Mesendoderm (in vitro differentiated cells): ENCODE results near the gene SOBP.

Experiments
- DNase-seq: peaks from one replicate; pipeline ENCODE4 v3.0.0; 2013
- H2AK5ac ChIP-seq: 2 replicates; pipeline ENCODE4 v1.6.1; 2013; ENCODE audit warnings: low read length, inconsistent platforms
- H2BK120ac ChIP-seq: 2 replicates; pipeline ENCODE4 v1.6.1; 2013; ENCODE audit warnings: low read depth, mild to moderate bottlenecking, low read length, moderate library complexity, mixed read lengths
- H2BK15ac ChIP-seq: replicated peaks from 2 replicates; pipeline ENCODE4 v1.6.1; 2013; ENCODE audit warnings: low read depth, mild to moderate bottlenecking, moderate library complexity
- H2BK5ac ChIP-seq: 2 replicates; pipeline ENCODE4 v1.6.1; 2013; ENCODE audit warnings: low read length, inconsistent platforms
- H3K18ac ChIP-seq: 2 replicates; pipeline ENCODE4 v1.6.1; 2013; ENCODE audit warnings: mild to moderate bottlenecking, low read length, mixed read lengths
- H3K23ac ChIP-seq: one replicate; pipeline ENCODE4 v1.6.1; 2013; ENCODE audit warnings: low read length
- H3K27ac ChIP-seq: 2 replicates; pipeline ENCODE4 v1.5.1; 2013; ENCODE audit warnings: low read depth, mild to moderate bottlenecking, inconsistent platforms, low read length, moderate library complexity
- H3K27me3 ChIP-seq: 2 replicates; pipeline ENCODE4 v1.6.1; 2013; ENCODE audit warnings: low read length, control low read depth, mild to moderate bottlenecking, inconsistent platforms; ENCODE audit not compliant: insufficient read depth, poor library complexity
- H3K36me3 ChIP-seq: 2 replicates; pipeline ENCODE4 v1.6.1; 2013; ENCODE audit warnings: low read length, inconsistent platforms; ENCODE audit not compliant: control insufficient read depth, insufficient read depth
- H3K4ac ChIP-seq: one replicate; pipeline ENCODE4 v1.6.1; 2013; ENCODE audit warnings: low read depth, mild to moderate bottlenecking, low read length, moderate library complexity
- H3K4me1 ChIP-seq: 2 replicates; pipeline ENCODE4 v1.6.1; 2013; ENCODE audit warnings: low read depth, low read length, inconsistent platforms; ENCODE audit not compliant: control insufficient read depth
- H3K4me2 ChIP-seq: 2 replicates; pipeline ENCODE4 v1.6.1; 2013; ENCODE audit warnings: low read length
- H3K4me3 ChIP-seq: 2 replicates; pipeline ENCODE4 v1.5.1; 2013; ENCODE audit warnings: mild to moderate bottlenecking, low read length
- H3K56ac ChIP-seq: one replicate; pipeline ENCODE4 v1.6.1; 2013; ENCODE audit warnings: low read length
- H3K79me1 ChIP-seq: 2 replicates; pipeline ENCODE4 v1.6.1; 2013; ENCODE audit warnings: low read length, inconsistent platforms
- H3K79me2 ChIP-seq: 2 replicates; pipeline ENCODE4 v1.6.1; 2013; ENCODE audit warnings: mild to moderate bottlenecking, low read length; ENCODE audit not compliant: control insufficient read depth, insufficient read depth
- H3K9ac ChIP-seq: 2 replicates; pipeline ENCODE4 v1.6.1; 2013; ENCODE audit warnings: low read length, inconsistent platforms
- H4K5ac ChIP-seq: one replicate; pipeline ENCODE4 v1.6.1; 2013; ENCODE audit warnings: low read length
- H4K8ac ChIP-seq: one replicate; pipeline ENCODE4 v1.6.1; 2013; ENCODE audit warnings: low read depth, mild to moderate bottlenecking, control low read depth, low read length, moderate library complexity
- WGBS: extraction: QIAGEN DNeasy Blood & Tissue Kit; methylation state at CpG from one replicate; pipeline ENCODE4 v1.1.7; 2013; ENCODE audit warnings: low lambda C conversion rate, missing lambda C conversion rate; ENCODE audit not compliant: insufficient coverage; ENCODE audit errors: extremely low coverage; 5-methylcytosine and 5-hydroxymethylcytosine counted together

The SOBP gene

GRCh38 chr6:107560657-107561056 lies 70.7 kb downstream of the SOBP start:
- Histone ChIP-seq H3K9ac (no peak overlapping the region), H2AK5ac (no peak overlapping the region), H3K79me1 (no peaks in the 10 kb centered on the region), H4K8ac (no peak overlapping the region), H3K79me2 (no peaks in the 10 kb centered on the region), H2BK15ac (no peak overlapping the region), H3K27me3 (no peaks in the 10 kb centered on the region), H3K4me2 (no peak overlapping the region), H3K23ac (no peak overlapping the region), H2BK120ac (no peak overlapping the region), H3K4me1 (no peaks in the 10 kb centered on the region), H2BK5ac (no peak overlapping the region), H3K4me3 (no peak overlapping the region), H3K36me3 (no peaks in the 10 kb centered on the region), H3K18ac (no peak overlapping the region), H3K27ac (no peak overlapping the region), H3K4ac (no peak overlapping the region), H3K56ac (no peak overlapping the region), H4K5ac (no peak overlapping the region)
- no CpG with 5 or more reads among the region's 4 CpGs for WGBS
- DNase-seq = peak; percentile 40

DNA sequence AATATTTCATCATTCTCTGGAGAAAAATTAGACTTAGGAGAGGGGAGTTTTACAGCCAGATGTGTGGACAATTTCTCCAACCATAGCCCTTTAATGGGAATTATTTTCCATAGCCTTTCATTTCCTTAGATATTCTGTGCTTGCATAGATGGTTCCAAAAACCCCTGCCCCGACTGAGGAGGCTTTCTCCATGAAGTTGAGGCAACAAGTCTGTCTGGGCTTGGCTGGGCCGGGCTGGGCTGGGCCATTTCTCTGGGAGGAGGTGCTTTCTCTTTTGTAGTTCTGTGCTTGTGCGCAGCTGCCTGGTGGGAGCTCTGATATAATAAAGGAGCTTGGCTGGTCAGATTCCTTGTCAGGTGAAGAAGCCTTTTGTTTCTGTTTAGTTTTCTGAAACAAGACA lies 71.4 kb downstream of the SOBP start:
- Histone ChIP-seq H3K4me2 (no peak overlapping the region), H3K27me3 (no peaks in the 10 kb centered on the region), H2BK5ac (no peak overlapping the region), H3K4me3 (no peak overlapping the region), H3K18ac (no peak overlapping the region), H3K4me1 (no peaks in the 10 kb centered on the region), H3K36me3 (no peaks in the 10 kb centered on the region), H3K79me1 (no peaks in the 10 kb centered on the region), H2BK15ac (no peak overlapping the region), H3K4ac (no peak overlapping the region), H2BK120ac (peak overlapping the region; percentile 23), H3K23ac (no peak overlapping the region), H2AK5ac (no peak overlapping the region), H3K79me2 (no peaks in the 10 kb centered on the region), H3K27ac (no peak overlapping the region), H4K8ac (no peak overlapping the region), H4K5ac (no peak overlapping the region), H3K56ac (no peak overlapping the region), H3K9ac (no peak overlapping the region)
- no peak for DNase-seq
- WGBS = no CpG with 5 or more reads among the region's 3 CpGs

- no peak overlapping the region for H3K27ac ChIP-seq
These were observed 74.0 kb downstream of the SOBP start for GRCh38 chr6:107563694-107564588.

GRCh38 chr6:107564589-107564951 lies 74.7 kb downstream of the SOBP start:
- Histone ChIP-seq H2BK15ac (no peak overlapping the region), H3K27ac (no peak overlapping the region), H2AK5ac (no peak overlapping the region), H3K4ac (no peak overlapping the region), H3K4me1 (no peaks in the 10 kb centered on the region), H2BK5ac (no peak overlapping the region), H3K23ac (no peak overlapping the region), H3K4me2 (no peak overlapping the region), H3K27me3 (no peaks in the 10 kb centered on the region), H2BK120ac (no peak overlapping the region), H3K79me1 (no peaks in the 10 kb centered on the region), H3K56ac (no peak overlapping the region), H3K9ac (no peak overlapping the region), H3K36me3 (no peaks in the 10 kb centered on the region), H3K4me3 (no peak overlapping the region), H4K5ac (no peak overlapping the region), H4K8ac (no peak overlapping the region), H3K18ac (no peak overlapping the region), H3K79me2 (no peaks in the 10 kb centered on the region)
- no CpG with 5 or more reads among the region's 4 CpGs for WGBS
- no peak for DNase-seq

More at GRCh38 chr6:107563694-107564588, 74.0 kb downstream of the SOBP start:
- no peak overlapping the region for H2BK15ac ChIP-seq
- H3K27me3 ChIP-seq = no peaks in the 10 kb centered on the region
- H3K36me3 ChIP-seq = no peaks in the 10 kb centered on the region
- H2BK5ac ChIP-seq = no peak overlapping the region
- no peak overlapping the region for H3K23ac ChIP-seq
- H4K8ac ChIP-seq = no peak overlapping the region
- no peak overlapping the region for H3K4me3 ChIP-seq
- no peak overlapping the region for H3K18ac ChIP-seq
- H3K9ac ChIP-seq = no peak overlapping the region
- no CpG with 5 or more reads among the region's 13 CpGs for WGBS
- H3K56ac ChIP-seq = no peak overlapping the region
- H3K79me2 ChIP-seq = no peaks in the 10 kb centered on the region
- H3K4me1 ChIP-seq = no peaks in the 10 kb centered on the region
- H4K5ac ChIP-seq = no peak overlapping the region
- no peak for DNase-seq
- H3K4me2 ChIP-seq = no peak overlapping the region
- H2AK5ac ChIP-seq = no peak overlapping the region
- no peak overlapping the region for H3K4ac ChIP-seq
- no peaks in the 10 kb centered on the region for H3K79me1 ChIP-seq
- no peak overlapping the region for H2BK120ac ChIP-seq

DNA sequence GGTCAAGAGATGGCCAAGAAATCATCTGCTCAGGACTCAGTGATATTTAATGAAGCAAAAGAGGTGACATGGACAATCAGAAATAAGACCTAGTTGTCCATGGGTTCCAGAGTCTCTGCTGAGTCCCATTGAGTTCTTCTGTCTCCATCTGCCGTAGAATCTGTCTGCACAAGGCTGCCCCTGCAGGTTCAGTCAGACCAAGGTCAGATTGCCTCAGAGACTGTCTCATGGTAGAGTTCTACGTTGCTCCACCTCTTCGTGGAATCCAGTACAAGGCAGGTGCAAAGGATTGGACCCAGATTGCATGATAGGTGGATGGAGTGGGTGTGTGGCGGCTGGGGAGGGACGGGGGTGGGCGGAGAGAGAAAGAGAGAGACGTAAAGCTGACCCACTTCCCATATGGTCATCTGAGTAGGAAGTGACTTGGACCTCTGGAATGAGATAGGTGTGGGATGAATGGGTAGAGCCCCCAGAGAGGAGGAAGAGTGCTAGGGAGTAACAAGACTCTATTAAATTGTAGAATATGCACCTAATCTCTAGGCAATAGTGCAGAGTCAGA lies 75.3 kb downstream of the SOBP start:
- Histone ChIP-seq H3K9ac (no peak overlapping the region), H2BK120ac (no peak overlapping the region), H3K4ac (no peak overlapping the region), H3K4me1 (no peaks in the 10 kb centered on the region), H3K79me1 (no peaks in the 10 kb centered on the region), H2BK5ac (no peak overlapping the region), H3K4me3 (no peak overlapping the region), H3K36me3 (no peaks in the 10 kb centered on the region), H4K5ac (no peak overlapping the region), H3K18ac (no peak overlapping the region), H3K4me2 (no peak overlapping the region), H3K27ac (no peak overlapping the region), H3K23ac (no peak overlapping the region), H3K27me3 (no peaks in the 10 kb centered on the region), H3K56ac (no peak overlapping the region), H3K79me2 (no peaks in the 10 kb centered on the region), H4K8ac (no peak overlapping the region), H2BK15ac (no peak overlapping the region), H2AK5ac (no peak overlapping the region)
- no CpG with 5 or more reads among the region's 7 CpGs for WGBS
- no peak for DNase-seq
